HG03095 (cell line): Measurements from ENCODE around the gene DKKL1.

Experiments used
- ATAC-seq: cut with Tn5 transposase; IDR thresholded peaks from one replicate; pipeline ENCODE4 v1.9.1; 2021; ENCODE audit warnings: moderate library complexity; ENCODE audit not compliant: unreplicated experiment

The DKKL1 gene

GRCh38 chr19:49391581-49392399 lies 28.1 kb downstream of the DKKL1 start:
- ATAC-seq, result no peak

- no peak for ATAC-seq
Observed at GRCh38 chr19:49393881-49394280, 30.2 kb downstream of the DKKL1 start.

- ATAC-seq, result no peak
Observed at GRCh38 chr19:49395581-49396407, 32.1 kb downstream of the DKKL1 start.

GRCh38 chr19:49396738-49397505 lies 33.2 kb downstream of the DKKL1 start:
- ATAC-seq, result no peak

GRCh38 chr19:49398001-49398615 lies 34.4 kb downstream of the DKKL1 start:
- ATAC-seq, result no peak

- no peak for ATAC-seq
Observed at GRCh38 chr19:49398931-49399330, 35.3 kb downstream of the DKKL1 start.

GRCh38 chr19:49400029-49400428 lies 36.4 kb downstream of the DKKL1 start:
- ATAC-seq, result no peak

- no peak for ATAC-seq
Observed at GRCh38 chr19:49403404-49404187, 39.9 kb downstream of the DKKL1 start.

- ATAC-seq, result no peak
Observed at GRCh38 chr19:49407079-49407478, 43.4 kb downstream of the DKKL1 start.

- no peak for ATAC-seq
Observed at GRCh38 chr19:49407482-49408015, 43.9 kb downstream of the DKKL1 start.

- ATAC-seq, result no peak
Observed at GRCh38 chr19:49408816-49409440, 45.3 kb downstream of the DKKL1 start.

GRCh38 chr19:49409441-49410029 lies 45.9 kb downstream of the DKKL1 start:
- no peak for ATAC-seq

- no peak for ATAC-seq
Observed at GRCh38 chr19:49411681-49412326, 48.1 kb downstream of the DKKL1 start.

- ATAC-seq, result no peak
Observed at GRCh38 chr19:49413348-49413747, 49.7 kb downstream of the DKKL1 start.

GRCh38 chr19:49414256-49414655 lies 50.6 kb downstream of the DKKL1 start:
- no peak for ATAC-seq

- no peak for ATAC-seq
Observed at GRCh38 chr19:49415102-49415809, 51.6 kb downstream of the DKKL1 start.

- ATAC-seq, result no peak
Observed at GRCh38 chr19:49415810-49416200, 52.1 kb downstream of the DKKL1 start.

- ATAC-seq, result no peak
Observed at GRCh38 chr19:49417088-49417487, 53.4 kb downstream of the DKKL1 start.
